GM21360 (cell line): Measurements from ENCODE around the gene ZDHHC23.

Source experiments
- ATAC-seq: cut with Tn5 transposase; IDR thresholded peaks from one replicate; pipeline ENCODE4 v1.9.1; 2021; ENCODE audit warnings: mild to moderate bottlenecking, moderate library complexity; ENCODE audit not compliant: unreplicated experiment

ZDHHC23 gene

GRCh38 chr3:113947372-113948014 lies at the start of gene ZDHHC23:
Gene ZDHHC23, plus strand, starts transcription at chr3:113948013. Its CDS starts 790 bp downstream, at chr3:113948803.
- ATAC-seq: peak; percentile 55

- ATAC-seq: no peak
Observed at GRCh38 chr3:113898892-113899291, 48.9 kb upstream of the ZDHHC23 start.

GRCh38 chr3:113906568-113907140 lies 41.2 kb upstream of the ZDHHC23 start:
- ATAC-seq: no peak

GRCh38 chr3:113908133-113908532 lies 39.7 kb upstream of the ZDHHC23 start:
- ATAC-seq: no peak

- ATAC-seq: no peak
Observed at GRCh38 chr3:113910966-113911365, 36.8 kb upstream of the ZDHHC23 start.

- peak; percentile 93 for ATAC-seq
Observed at GRCh38 chr3:113912552-113913236, 35.1 kb upstream of the ZDHHC23 start.

- no peak for ATAC-seq
Observed at GRCh38 chr3:113914646-113915045, 33.2 kb upstream of the ZDHHC23 start.

GRCh38 chr3:113927556-113927955 lies 20.3 kb upstream of the ZDHHC23 start:
- ATAC-seq: no peak

GRCh38 chr3:113946831-113947230 lies 982 bp upstream of the ZDHHC23 start:
- ATAC-seq: no peak

GRCh38 chr3:113948015-113948917 lies 453 bp downstream of the ZDHHC23 start:
- peak; percentile 46 for ATAC-seq

GRCh38 chr3:113952921-113953320 lies 5.1 kb downstream of the ZDHHC23 start:
- no peak for ATAC-seq

- no peak for ATAC-seq
Observed at GRCh38 chr3:113953677-113954076, 5.9 kb downstream of the ZDHHC23 start.

GRCh38 chr3:113954091-113954685 lies 6.4 kb downstream of the ZDHHC23 start:
- ATAC-seq: no peak

GRCh38 chr3:113963879-113964278 lies 16.1 kb downstream of the ZDHHC23 start:
- no peak for ATAC-seq

GRCh38 chr3:113966172-113966571 lies 18.4 kb downstream of the ZDHHC23 start:
- ATAC-seq: no peak

- ATAC-seq: no peak
Observed at GRCh38 chr3:113968986-113969385, 21.2 kb downstream of the ZDHHC23 start.

GRCh38 chr3:113977822-113978221 lies 30.0 kb downstream of the ZDHHC23 start:
- ATAC-seq: no peak

GRCh38 chr3:113979916-113980315 lies 32.1 kb downstream of the ZDHHC23 start:
- ATAC-seq: no peak

- ATAC-seq: no peak
Observed at GRCh38 chr3:113981803-113982202, 34.0 kb downstream of the ZDHHC23 start.

GRCh38 chr3:113983544-113983943 lies 35.7 kb downstream of the ZDHHC23 start:
- ATAC-seq: no peak

GRCh38 chr3:113985541-113985940 lies 37.7 kb downstream of the ZDHHC23 start:
- peak; percentile 62 for ATAC-seq
